Mesenteric fat pad (tissue), 1 donor: ENCODE measurements around the gene CHST12. TPM values are rescaled to one million over a fixed set of nuclear protein-coding genes. Genes with fewer than 3 reads are reported as not detected.
"Not testable (repeated sequence)": the region's sequence is repeated elsewhere in the genome, so short reads cannot be mapped to it uniquely, and the experiment has no call there.

Experiments
- DNase-seq: peaks from one replicate; pipeline ENCODE4 v3.0.0-alpha.2; 2020; ENCODE audit warnings: low spot score
- total RNA-seq: library from RNA; stranded (reverse); fragmentation: NEBNext Ultra II Directional; extraction: Animal tissue kit (Norgen Biotek cat#: 25700); gene quantifications from one replicate; pipeline ENCODE4 v1.2.1, GENCODE V29; 2021
- donor health status: DM: yes; HTN: yes; CAD: no.

CHST12 gene
- total RNA-seq, 1 donor from 2014 or later = 19.2 TPM

GRCh38 chr7:2435146-2435545 is 31.7 kb downstream of the CHST12 start:
- no peak for DNase-seq

GRCh38 chr7:2436341-2437104 is 33.1 kb downstream of the CHST12 start:
- no peak for DNase-seq

GRCh38 chr7:2437136-2437535 is 33.7 kb downstream of the CHST12 start:
- no peak for DNase-seq

- no peak for DNase-seq
These were observed 34.2 kb downstream of the CHST12 start for GRCh38 chr7:2437537-2438148.

- DNase-seq = no peak
These were observed 34.8 kb downstream of the CHST12 start for GRCh38 chr7:2438186-2438585.

- DNase-seq = no peak
These were observed 35.4 kb downstream of the CHST12 start for GRCh38 chr7:2438775-2439174.

- no peak for DNase-seq
These were observed 37.3 kb downstream of the CHST12 start for GRCh38 chr7:2440608-2441245.

- no peak for DNase-seq
These were observed 38.1 kb downstream of the CHST12 start for GRCh38 chr7:2441430-2442058.

GRCh38 chr7:2443491-2443890 is 40.1 kb downstream of the CHST12 start:
- no peak for DNase-seq

GRCh38 chr7:2444476-2444875 is 41.1 kb downstream of the CHST12 start:
- DNase-seq = no peak

GRCh38 chr7:2445047-2445446 is 41.6 kb downstream of the CHST12 start:
- no peak for DNase-seq

GRCh38 chr7:2445898-2446555 is 42.6 kb downstream of the CHST12 start:
- DNase-seq = no peak

GRCh38 chr7:2446676-2447075 is 43.3 kb downstream of the CHST12 start:
- DNase-seq = no peak

GRCh38 chr7:2450198-2451107 is 47.0 kb downstream of the CHST12 start:
- no peak for DNase-seq

GRCh38 chr7:2451171-2452073 is 48.0 kb downstream of the CHST12 start:
- peak; percentile 93 for DNase-seq

GRCh38 chr7:2452074-2452507 is 48.7 kb downstream of the CHST12 start:
- no peak for DNase-seq

- no peak for DNase-seq
These were observed 49.3 kb downstream of the CHST12 start for GRCh38 chr7:2452643-2453270.

- DNase-seq = not testable (repeated sequence)
These were observed 50.4 kb downstream of the CHST12 start for GRCh38 chr7:2453849-2454248.

GRCh38 chr7:2459674-2460073 is 56.3 kb downstream of the CHST12 start:
- no peak for DNase-seq
